ENCODE results near the gene GPC6. TPM values are rescaled to one million over a fixed set of nuclear protein-coding genes. Genes with fewer than 3 reads are reported as not detected.

Gene GPC6
- polyA plus RNA-seq, 10 donors = 8.0 to 21.9 (median 15.3) TPM

DNA sequence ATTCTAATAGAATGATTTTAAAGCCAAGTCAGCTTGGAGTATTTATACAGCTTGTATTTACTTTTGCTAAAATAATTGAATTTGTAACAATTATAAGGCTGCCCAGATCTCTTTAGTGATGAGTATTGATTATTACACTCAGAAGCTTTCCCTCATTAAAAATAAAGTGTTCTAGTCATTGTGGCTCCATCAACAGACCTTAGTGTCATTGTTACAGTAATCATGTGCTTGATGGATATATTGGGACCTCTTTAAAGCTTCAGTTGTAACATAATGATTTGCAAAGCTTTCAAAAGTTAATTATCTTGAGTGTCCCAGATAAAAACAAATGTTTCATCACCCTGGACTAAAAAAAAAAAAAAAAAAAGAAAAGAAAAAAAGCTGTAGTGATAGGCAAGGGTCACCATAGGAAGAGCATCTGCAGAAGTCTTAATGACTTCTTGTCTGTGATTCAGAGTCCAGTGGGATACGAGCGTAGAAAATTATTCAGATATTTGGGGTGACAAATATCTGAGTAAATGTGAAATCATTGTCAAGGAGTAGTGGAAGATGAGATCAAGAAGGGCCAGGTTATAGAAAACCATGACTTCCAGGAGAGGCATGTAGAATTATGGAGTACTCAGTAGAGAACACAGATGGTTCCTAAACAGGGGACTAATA lies 883.2 kb downstream of the GPC6 start:
- DNase-seq = no peak

DNA sequence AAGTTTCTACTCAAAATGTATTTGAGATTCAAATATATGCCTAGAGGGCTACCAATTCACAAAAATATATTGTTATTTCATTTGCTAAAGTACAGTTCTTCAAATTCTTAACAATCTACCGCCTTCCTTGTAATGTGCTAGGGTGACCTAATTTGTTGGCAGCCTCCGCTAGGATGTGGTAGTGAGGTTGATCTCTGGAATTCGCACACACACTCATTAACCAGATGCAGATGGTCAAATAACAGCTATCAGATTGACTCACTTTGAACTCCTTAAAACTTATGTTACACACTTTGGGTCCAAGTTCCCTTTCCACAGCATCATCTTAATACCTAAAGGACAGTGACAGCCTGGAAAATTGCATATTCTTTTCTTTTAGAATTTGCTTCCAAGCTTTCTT lies 885.6 kb downstream of the GPC6 start:
- peak; percentile 22 to 89 (median 35) for DNase-seq

DNA sequence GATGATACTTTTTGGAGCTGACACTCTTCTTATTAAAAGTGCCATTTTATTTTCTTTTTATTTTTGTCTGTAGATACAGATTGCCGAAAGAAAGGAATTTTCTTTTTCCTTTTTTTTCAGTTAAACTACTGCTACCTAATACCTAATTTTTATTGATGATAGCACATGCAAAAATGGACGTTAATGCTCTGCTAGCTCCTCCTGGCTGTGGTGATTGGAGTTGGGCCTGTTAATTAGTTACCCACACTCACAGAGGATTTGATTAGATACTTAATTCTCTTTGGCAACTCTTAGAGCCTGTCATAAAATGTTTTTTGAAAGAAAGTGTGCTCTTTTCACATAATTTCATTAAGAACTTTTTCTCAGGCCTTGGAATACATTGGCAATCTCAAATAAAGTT lies 886.1 kb downstream of the GPC6 start:
- no peak for DNase-seq

DNA sequence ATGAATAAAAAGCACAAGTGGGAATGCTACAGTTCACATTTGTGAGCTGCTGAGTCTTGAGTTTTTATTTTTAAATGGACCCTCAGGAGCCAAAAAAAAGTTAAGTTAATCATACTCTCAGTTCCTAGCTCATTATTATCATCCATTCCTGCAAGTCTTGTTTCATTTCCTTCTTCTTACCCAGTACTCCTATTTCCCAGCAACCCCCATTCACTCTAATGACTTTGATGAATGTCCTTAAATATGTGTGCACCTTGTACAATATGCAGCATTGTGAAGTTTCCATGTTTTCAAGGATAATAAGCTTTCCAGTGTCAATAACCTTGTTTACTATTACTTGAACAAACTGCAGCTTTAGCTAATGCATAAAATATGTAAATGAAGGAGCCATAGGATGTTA lies 886.6 kb downstream of the GPC6 start:
- DNase-seq = no peak

DNA sequence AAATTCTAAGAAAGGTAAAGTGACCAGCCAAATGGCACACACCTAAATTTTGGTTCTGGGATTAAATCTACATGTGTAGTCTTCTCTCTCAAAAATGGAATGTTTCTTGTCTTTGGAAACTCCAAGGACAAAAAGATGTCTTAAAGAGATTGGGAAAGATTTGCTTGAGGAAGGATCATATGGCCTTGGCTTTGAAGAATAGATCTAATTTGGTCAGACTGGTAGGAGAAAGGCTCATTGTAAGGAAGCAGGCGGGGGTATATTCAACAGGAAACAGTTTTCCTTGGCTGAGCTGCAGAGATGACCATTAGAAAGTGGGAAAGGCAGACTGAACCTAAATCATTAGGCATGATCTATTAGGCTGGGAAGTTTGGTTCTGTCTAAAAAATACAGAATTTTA lies 887.6 kb downstream of the GPC6 start:
- DNase-seq = no peak

DNA sequence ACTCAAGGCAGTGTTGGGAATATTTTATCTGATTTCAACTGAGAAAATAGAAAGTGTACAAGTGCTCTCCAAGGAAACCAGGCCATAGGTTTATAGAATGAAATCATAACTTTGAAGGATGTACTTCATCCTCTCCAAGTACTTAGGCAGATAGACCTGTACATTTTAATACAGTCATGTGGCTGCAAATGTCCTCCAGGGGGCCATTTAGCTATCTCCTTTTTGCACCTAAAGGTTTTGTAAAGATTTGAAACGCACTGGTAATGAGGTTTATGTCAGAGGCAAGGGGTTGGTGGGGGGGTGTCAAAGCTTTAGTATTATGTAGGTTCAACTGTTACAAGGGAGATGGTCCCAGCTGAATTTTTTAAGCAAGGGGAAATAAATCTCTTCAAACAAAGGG lies 888.4 kb downstream of the GPC6 start:
- no peak for DNase-seq

DNA sequence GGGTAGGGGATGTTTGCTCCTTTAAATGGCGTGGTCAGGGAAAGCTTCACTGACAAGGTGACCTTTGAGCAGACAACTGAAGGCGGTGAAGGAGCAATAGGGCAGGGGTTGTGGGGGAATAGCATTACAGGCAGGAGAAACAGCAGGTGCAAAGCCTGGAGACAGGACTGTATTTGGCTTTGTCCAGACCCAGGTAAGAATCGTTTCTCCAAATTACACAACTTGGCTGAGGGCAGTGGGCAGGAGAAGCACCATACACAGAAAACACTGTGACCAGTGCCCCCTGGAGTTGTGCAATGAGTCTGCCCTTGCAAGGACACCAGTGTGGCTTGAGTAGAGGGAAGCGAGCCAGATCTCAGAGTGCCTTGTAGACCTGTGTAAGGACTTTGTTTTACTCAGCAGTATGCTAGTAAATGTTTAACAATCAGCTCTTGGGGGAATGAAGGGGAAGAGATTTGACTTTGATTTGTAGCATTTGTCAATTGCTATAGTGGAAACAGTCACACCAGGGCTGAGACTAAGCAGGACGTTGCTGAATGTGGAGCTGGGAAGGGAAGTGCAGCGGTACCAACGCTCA lies 892.8 kb downstream of the GPC6 start:
- DNase-seq = no peak

DNA sequence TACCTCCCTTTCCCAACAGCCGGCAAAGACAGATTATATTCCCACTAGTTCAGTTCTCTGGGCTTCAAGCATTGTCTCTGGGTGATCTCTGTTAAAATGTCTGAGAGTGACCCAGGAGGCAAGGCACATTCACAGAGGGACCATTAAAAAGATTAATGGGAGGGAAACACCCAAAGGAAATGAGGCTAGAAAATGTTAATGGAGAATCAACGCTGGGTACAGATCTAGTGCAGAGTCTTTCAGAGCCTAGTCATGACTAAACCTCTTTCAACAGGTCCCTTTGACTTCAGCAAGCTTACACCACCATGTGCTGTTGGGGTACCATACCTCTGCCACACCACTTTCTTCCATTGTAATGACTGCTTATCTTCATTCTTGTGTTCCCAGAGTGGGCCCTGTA lies 894.3 kb downstream of the GPC6 start:
- DNase-seq = no peak

DNA sequence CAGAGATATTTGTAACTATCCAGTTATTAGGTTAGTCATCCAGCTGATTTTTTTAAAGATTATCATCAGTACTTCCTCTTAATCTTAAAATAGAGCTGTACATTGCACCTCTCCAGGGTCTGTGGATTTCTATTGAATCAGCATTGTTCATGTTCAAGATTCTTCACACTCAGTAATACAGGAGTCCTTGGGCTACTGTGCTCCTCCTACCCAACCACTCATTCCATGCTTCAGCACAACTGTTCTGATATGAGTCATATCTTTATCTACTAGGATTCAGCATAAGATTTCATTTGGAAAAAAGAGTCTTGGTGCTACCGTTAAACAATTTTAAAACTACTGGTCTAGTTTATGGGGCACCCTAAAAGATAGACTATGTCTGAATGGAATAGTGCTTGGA lies 895.1 kb downstream of the GPC6 start:
- DNase-seq = peak in 1 of 3 donors; percentile 47

DNA sequence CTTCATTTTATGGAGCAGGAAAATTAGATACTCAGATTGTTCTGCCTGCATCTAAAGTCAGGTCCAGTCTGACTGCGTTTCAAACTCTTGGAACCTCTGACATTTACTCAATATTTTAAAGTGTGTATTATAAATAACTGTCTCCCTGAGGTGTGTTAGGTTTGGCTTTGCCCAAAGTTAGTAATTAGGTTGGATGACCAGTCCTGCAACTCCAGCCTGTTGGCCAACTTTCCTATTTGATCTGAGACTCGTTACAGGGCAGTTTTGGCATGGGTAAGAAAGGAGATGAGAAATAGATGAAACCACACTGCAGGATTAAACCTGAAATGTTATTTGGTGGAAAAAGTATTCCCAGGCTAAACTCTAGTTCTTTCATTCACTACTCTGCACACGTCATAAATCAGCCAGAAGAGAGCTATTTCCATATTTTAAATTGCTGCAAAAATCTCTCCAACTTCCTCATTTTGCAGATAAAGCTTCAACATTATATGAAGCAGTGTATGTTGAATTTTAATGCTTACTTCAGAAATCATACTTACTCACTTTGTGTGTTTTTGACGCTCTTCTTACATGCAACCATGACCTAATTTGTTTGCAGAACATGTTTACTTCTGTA lies 895.8 kb downstream of the GPC6 start:
- DNase-seq = peak in 1 of 3 donors; percentile 17

DNA sequence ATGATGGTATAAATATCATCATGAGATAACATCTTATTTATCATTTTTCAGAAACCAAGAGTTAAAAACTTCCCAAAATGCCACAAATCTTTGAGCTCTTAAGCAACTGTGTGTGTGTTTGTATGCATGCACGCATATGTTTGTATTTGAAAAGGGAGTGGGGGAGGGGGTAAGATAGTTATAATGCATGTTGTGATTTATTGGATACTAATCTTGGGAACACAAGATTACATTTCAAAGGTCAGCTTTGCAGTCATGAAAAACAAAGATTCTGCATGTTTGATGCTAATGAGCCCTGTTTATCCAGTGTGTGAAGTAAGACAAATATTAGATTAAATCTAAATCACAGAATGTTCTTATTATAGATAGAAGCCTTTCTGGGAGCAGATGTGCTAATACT lies 897.0 kb downstream of the GPC6 start:
- no peak for DNase-seq

DNA sequence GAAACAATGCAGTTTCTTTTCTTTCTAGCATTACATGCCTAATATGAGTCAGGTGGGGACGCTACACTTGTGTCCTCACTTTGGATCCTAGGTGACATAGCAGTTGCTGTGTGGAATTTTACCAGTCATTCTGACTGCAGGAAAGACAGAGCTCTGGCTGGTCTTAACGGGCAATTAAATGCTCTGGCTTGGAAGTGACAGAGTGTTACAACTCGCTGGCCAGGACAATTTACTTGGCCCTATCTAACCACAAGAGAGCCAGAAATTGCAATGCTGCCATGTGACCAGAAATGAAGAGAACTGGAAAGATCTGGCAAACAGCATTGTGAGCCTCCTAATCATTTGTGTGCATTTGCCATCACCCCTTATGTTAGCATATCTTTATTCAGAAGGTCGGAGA lies 901.8 kb downstream of the GPC6 start:
- no peak for DNase-seq

DNA sequence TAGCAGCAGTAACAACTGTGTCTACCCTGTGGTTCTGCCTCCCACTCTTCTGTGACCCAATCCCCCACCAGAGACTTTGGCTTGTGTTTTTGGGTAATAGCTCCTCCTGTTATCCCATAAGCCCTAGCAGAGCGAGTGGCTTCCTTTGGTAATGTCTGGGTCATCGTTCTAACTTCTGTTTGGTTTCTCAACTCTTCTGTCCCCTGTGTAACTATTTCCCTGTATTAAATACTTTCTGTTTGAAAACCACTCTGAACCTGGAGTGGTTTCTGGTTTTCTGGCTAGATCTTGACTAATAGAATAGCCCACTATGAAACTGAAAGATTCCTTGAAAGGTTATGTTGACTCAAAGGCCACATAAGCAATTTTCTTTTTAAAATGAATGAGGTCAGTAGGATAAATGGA lies 902.9 kb downstream of the GPC6 start:
- DNase-seq = no peak

DNA sequence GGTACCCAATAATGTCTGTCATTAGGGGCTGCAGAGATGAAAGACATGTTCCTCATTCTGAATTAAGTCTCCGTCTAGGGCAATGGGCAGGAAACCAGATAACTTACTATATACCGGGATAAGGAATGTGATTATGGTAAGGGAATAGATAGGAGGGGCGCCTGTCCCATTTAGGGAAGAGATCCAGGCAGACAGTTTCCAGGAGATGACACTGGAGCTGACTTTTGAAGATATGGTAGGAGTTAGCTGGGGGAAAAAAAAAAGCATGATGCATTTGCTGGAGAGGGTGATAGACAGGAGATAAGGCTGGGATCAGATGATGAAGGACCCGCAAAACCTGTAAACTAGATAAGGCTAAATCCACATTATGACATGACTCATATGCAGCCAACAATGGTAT lies 912.2 kb downstream of the GPC6 start:
- no peak for DNase-seq

DNA sequence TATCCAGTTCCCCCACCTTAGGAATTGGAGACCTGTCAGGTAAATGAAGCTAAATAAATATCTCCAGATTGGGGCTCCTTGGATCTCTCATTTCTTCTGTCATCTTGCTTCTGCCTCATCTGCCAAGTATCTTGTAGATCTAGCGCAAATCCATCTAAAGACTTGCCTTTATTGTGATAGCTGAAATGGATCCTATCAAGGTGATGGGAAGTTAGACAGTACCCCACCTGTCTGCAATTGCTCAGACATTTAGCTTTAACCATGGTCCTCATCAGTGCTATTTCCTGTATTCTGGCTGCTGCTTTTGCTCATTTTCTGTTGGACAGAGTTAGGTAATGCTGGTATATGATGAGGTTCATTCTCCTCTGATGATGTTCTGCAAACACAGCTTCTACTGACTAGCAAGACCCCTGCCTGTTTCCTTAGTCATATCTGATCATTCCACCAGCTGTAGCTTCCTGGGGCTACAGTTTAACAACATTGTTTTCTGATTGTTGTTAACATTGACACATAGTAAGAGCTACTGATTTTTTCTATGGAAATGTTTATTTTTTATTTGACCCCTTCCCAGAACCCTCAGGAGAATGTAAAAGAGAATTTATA lies 912.9 kb downstream of the GPC6 start:
- no peak for DNase-seq

DNA sequence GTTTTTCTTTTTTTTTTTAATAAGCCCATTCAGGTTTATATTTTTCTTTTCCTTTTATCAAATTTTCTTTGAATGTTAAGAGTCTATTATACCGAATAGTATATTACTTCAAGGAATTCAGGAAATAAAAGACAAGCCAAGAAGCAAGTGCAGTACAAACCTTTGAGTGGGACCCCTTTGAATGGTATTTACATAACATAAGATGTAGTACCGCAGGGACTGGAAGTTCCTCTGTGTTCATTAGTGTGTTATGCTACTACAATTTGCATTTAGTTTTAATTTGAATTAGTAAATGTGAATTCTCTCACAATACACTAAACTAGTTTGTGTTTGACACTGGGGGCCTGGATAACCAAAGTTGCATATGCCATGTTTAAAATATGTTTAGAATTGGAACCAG lies 913.4 kb downstream of the GPC6 start:
- no peak for DNase-seq

DNA sequence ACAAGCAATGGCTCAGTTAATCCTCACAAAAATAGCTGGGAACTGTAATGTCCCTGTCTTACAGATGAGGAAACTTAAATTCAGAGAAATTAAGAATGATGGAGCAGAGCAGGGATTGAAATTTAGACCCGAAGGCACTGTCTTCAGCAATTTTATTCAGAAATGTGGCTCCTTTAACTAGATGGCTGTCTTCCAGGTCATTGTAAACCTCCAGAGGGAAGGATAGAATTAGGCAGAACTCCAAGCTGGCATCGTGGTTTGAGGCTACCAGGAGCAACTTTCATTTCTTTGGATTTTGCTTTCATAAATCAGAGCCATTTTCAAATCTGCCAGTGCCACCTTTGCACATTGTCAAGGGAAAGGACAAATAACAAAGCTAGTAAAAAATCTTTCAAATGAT lies 913.9 kb downstream of the GPC6 start:
- DNase-seq = no peak

DNA sequence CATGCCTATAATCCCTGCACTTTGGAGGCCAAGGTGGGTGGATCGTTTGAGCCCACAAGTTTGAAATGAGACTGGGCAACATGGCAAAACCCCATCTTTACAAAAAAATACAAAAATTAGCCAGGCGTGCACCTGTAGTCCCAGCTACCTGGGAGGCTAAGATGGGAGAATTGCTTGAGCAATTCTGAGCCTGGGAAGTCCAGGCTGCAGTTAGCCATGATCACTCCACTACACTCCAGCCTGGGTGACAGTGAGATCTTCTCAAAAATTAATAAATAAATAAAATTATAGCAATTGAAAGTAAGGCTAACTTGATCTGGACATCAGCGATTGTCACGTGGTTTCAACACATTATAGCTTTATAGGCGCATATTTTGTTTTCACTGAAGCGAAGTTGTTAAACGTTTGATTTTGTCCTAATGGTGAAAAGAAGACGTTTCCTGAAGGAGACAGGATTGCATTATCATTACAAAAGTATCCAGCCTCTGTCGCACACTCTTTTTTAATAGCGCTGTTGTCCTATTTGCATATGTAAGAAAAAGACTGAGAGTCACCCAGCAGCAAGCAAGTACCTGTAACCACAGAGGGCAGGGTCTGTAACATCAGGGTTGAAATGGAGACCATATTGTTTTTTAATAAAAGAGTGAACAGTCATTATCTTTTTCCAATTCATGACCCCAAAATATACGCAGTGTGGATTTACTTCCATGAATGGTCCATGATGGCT lies 917.2 kb downstream of the GPC6 start:
- DNase-seq = no peak

DNA sequence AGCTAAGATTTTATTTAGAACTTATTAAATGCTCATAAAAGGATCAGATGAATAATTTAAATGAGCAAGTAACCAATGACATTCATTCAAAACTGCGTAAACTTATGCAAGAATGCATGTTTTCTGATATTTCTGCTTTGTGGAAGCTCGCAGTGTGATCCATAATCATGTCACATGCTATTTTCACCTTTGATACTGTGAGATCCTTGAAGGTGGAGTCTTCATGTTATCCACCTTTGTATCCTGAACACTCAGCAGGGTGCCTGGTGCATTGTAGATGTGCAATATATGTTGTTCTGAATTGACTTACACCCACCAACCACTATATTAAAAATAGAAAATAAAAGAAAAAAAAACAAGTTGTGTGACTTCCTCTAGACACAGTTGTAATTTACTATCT lies 919.4 kb downstream of the GPC6 start:
- no peak for DNase-seq

DNA sequence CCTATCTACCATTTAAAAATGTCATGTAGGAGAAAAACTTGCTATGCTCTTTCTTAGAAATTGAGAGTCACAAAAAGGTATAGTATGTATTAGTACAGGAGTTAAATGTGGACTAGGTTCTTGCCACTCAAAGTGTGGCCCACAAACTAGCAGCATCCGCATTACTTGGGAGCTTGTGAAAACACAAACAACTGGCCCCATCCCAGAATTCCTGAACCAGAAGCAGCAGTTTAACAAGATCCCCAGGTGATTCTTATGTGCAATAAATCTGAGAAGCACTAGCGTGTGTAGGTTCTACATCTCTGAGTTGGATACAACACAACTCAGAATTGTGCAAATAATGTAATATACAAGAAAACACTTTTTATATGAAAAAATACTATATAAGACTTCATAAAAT lies 927.0 kb downstream of the GPC6 start:
- DNase-seq = no peak

DNA sequence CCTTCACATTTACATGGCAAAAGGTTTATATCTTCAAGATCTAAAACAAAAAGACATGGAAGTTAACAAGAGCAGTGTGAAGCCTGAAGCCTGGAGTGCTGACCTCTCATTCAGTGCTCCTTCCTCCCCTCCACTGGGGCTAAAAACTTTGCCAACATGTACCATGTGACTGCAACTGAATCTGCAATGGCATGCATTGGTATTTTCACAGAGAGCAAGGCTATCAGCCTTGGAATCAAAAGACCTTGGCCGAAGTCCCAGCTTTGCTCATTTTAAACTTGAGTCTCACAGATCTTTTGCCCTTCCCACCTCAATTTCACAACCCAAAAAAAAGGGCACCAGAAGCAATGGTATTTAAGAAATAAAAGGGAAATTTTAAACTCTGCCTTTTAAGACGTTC lies 927.8 kb downstream of the GPC6 start:
- DNase-seq = peak in 2 of 3 donors; percentile 23 to 38

DNA sequence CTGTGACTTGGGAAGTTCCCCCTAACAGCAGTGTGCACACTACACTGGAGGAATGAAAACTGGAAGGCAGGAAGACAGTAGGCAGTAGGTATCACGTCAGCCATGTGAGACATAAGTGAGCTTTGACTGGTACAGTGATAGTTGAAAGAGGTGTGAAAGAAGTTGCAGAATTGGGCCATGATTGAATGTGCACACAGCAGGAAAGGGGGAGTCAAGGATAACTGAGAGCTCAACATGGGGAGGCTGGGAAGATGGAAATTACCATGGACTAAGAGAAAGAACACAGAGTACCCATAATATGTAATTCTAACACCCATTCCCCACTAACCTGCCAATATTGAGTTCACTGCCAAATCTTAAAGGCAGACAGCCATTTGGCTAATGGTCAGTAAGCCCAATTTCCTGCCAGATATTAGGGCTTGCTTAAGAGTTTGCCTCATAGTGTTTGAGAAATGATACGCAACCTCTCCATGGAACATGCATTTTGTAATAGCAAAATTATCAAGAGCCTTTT lies 931.2 kb downstream of the GPC6 start:
- DNase-seq = peak in 1 of 3 donors; percentile 17
